GM18867 (cell line): ENCODE data around the gene ARHGDIA.

ENCODE experiments used
- ATAC-seq: cut with Tn5 transposase; IDR thresholded peaks from one replicate; pipeline ENCODE4 v1.9.1; 2021; ENCODE audit warnings: mild to moderate bottlenecking, moderate library complexity; ENCODE audit not compliant: unreplicated experiment

The ARHGDIA gene

GRCh38 chr17:81828656-81829055 lies 42.5 kb downstream of the ARHGDIA start:
- no peak for ATAC-seq

- ATAC-seq: no peak
Measured at GRCh38 chr17:81825841-81826466, 45.2 kb downstream of the ARHGDIA start.

GRCh38 chr17:81824595-81824994 lies 46.5 kb downstream of the ARHGDIA start:
- ATAC-seq: no peak

GRCh38 chr17:81823820-81824550 lies 47.2 kb downstream of the ARHGDIA start:
- ATAC-seq: no peak

GRCh38 chr17:81822996-81823819 lies 47.9 kb downstream of the ARHGDIA start:
- ATAC-seq: no peak

GRCh38 chr17:81822312-81822637 lies 48.9 kb downstream of the ARHGDIA start:
- ATAC-seq: no peak

- no peak for ATAC-seq
Measured at GRCh38 chr17:81821603-81822311, 49.4 kb downstream of the ARHGDIA start.

- ATAC-seq: no peak
Measured at GRCh38 chr17:81821147-81821546, 50.0 kb downstream of the ARHGDIA start.

- no peak for ATAC-seq
Measured at GRCh38 chr17:81819708-81820107, 51.4 kb downstream of the ARHGDIA start.

- ATAC-seq: no peak
Measured at GRCh38 chr17:81817758-81818147, 53.4 kb downstream of the ARHGDIA start.
